Right hindlimb (tissue), 1 donor: ENCODE measurements around the gene PRPS1.
"Not testable (repeated sequence)": the region's sequence is repeated elsewhere in the genome, so short reads cannot be mapped to it uniquely, and the experiment has no call there.

Experiments
- DNase-seq: peaks from one replicate; pipeline ENCODE4 v3.0.0-alpha.2; 2018

The PRPS1 gene

GRCh38 chrX:107675823-107676555 lies 47.7 kb downstream of the PRPS1 start:
- no peak for DNase-seq

- DNase-seq: peak; percentile 87
These were observed 48.5 kb downstream of the PRPS1 start for GRCh38 chrX:107676559-107677378.

DNA sequence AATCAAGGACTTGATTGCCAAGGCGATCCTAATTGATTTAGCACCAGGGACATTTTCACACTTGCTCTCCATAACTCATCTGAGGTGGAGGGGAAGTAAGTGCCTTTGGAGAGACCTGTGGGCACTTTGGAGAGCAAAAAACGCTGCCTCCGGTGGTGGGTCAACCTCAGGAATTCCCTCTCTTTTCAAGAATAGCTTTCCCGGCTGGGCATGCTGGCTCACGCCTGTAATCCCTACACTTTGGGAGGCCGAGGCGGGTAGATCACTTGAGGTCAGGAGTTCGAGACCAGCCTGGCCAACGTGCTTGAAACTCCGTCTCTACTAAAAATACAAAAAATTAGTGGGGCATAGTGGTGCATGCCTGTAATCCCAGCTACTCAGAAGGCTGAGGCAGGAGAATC lies 49.2 kb downstream of the PRPS1 start:
- peak; percentile 36 for DNase-seq

- no peak for DNase-seq
These were observed 49.6 kb downstream of the PRPS1 start for GRCh38 chrX:107677909-107678308.

DNA sequence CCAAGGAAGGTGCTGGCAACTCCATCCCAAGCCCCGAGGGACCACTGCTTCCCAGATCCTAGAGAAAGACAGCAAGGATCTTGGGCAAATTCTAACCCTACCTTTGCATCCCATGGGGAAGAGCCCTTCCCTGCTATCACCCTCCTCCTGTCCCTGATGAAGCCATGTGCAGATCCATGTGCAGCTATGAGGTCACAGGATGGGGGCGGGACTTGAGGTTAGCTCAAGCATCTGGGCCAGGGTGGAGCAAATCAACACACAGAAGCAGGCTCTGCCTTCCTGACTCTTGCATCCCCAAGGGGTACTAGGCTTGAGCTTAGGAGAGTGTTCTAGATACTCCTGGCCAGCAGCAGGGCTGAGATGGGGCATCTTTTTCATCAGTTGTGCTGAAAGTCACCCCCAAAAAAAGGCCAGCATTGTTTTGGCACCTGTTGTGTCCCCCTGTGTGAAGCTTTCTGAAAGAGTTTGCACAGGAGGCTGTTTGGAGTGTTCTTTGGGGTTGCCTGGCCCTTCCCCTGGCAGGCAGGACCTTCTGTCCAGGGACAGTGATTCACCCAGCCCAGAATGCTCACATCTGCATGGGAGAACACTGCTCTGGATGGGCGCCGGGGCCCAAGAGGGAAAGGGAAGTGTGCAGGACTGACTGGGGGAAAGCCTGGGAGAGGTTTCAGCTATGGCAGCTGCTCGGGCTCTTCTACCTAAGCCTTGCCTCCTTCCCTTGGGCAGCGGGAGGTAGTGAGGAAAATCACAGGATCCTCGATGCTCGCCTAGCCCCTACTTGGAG lies 50.8 kb downstream of the PRPS1 start:
- no peak for DNase-seq

- no peak for DNase-seq
These were observed 53.9 kb downstream of the PRPS1 start for GRCh38 chrX:107682256-107682655.

DNA sequence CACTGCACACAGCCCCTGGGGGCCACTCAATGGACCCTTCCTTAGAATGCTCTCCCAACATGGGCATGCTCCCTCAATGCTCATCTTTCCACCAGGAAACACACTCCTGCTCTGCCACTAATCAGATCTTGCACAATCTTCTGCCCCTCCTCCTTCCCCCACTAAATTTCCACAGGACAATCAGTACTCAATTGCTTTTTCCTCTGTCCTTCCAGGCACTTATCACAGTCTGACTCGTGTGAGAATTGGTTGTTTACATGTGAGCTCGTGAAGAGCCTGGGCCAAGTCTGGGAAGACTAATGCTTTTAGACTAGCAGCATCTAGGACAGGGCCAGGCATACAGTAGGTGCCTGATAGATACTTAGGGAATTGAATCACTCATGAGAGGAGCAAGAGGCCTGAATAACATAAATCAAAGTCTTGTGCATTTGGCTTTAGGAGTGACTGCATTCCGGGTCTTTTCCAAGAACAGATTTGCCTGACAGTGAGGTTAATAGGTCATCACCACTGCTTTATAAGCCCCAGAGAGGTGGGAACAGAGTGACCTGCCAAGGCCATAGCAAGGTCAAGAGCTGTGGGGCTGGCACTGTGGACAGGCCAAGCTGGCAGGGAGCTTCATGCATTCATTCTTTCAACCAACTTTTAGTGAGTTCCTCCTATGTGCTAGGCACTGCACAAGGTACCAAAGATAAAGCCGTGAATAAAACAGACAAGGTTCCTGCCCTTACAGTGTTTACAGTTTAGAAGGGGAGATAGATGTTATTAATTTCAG lies 55.0 kb downstream of the PRPS1 start:
- DNase-seq: no peak

- no peak for DNase-seq
These were observed 55.6 kb downstream of the PRPS1 start for GRCh38 chrX:107683931-107684330.

- peak; percentile 72 for DNase-seq
These were observed 56.7 kb downstream of the PRPS1 start for GRCh38 chrX:107684956-107685385.

DNA sequence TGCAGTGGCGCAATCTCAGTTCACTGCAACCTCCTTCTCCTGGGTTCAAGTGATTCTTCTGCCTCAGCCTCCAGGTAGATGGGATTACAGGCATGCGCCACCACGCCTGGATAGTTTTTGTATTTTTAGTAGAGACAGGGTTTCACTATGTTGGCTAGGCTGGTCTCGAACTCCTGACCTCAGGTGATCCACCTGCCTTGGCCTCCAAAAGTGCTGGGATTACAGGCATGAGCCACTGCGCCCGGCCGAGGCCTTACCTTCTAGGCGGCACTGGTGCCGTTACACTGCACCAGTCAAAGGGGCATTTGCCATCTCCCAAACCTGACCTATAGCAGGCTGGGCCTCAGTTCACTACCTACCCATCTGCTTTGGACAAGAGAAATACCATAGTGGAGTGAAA lies 57.3 kb downstream of the PRPS1 start:
- DNase-seq: not testable (repeated sequence)

DNA sequence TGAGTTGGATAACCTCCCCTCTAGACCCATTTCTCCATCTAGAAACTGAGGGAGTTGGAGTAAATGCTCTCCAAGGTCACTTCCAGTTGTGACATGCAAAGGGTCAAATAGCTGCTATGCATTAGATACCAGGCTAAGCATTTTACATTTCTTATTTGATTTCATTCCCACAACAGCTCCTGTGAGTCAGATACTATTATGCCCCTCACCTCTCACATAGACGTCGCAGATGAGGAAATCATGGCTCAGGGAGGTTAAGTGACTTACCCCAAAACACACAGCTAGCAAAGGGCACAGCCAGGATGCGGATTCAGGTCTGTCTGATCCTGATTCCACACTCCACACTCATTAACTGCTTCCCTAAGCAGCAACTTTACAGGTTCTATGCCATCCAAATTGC lies 57.7 kb downstream of the PRPS1 start:
- no peak for DNase-seq

GRCh38 chrX:107686792-107687191 lies 58.5 kb downstream of the PRPS1 start:
- DNase-seq: no peak

DNA sequence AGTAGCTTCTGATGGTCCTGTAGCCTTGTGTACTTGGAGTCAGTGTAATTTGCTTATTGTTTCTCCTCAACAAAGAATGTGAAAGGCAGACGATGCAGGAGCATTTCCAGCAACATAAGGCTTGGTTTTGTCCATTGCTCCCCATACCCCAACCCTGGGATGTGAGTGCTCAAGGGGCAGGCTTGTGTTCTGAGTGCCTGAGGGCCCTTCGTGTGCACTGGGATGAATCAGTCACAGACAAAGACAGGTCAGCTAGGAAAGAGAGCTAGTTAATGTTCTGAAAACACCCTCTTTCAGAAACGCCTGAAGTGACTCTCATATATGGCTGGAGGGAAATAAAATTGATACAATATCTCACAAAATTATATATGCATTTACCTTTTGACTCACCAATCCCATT lies 59.1 kb downstream of the PRPS1 start:
- DNase-seq: no peak

DNA sequence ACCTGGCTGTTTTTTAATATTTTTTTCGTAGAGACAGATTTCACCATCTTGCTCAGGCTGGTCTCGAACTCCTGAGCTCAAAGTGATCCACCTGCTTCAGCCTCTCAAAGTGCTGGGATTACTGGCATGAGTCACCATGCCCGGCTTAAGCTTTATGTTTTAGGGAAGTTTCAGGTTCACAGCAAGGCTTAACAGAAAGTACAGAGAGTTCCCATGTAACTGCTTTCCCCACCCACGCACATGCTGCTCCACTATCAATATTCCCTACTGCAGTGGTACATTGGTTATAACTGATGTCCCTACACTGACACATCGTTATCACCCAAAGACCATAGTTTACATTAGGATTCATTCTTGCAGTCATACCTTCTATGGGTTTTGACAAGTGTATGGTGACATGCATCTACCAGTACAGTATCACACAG lies 62.7 kb downstream of the PRPS1 start:
- DNase-seq: no peak

DNA sequence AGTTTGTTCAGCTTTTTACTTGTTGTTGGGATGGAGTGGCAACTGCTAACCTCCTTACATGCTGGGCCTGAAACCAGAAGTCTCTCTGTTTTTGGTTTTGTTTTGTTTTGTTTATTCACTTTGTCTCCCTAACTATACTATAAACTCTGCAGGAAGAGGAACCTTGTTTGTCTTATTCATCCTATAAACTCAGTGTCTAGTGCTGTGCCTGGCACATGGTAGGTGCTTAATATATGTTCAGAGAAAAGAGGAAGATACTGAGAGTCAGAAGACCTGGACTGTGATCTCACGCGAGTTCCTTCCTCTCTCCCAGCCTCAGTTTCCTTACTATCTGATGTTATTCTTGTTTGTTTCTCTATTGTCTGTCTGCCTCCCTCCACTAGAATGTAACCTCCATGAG lies 71.3 kb downstream of the PRPS1 start:
- DNase-seq: no peak

GRCh38 chrX:107700317-107700774 lies 72.0 kb downstream of the PRPS1 start:
- no peak for DNase-seq
